WTC11 (cell line): ENCODE data around the gene BABAM2. TPM values are rescaled to one million over a fixed set of nuclear protein-coding genes. Genes with fewer than 3 reads are reported as not detected.

Experiments used
- ATAC-seq: fragments of 200-7000 bp; cut with Tn5 transposase; 2 replicates; pipeline ENCODE4 v1.10.0; 2021; ENCODE audit warnings: mild to moderate bottlenecking, moderate library complexity
- CTCF ChIA-PET: fragments of 300-600 bp; sonication (Branson Sonifier 250); formaldehyde crosslinking; loops from one replicate; lab custom pipeline; 2021; ENCODE audit warnings: antibody characterized with exemption; lab: Charles Lee
- POLR2A ChIA-PET: fragments of 350-600 bp; sonication (Branson Sonifier 250); formaldehyde crosslinking; loops from one replicate; lab custom pipeline; 2021; ENCODE audit warnings: antibody characterized with exemption; lab: Charles Lee
- DNase-seq: peaks from one replicate; pipeline ENCODE4 v3.0.0; 2021; ENCODE audit warnings: low spot score
- H3K27ac Mint-ChIP-seq: 2 replicates; pipeline ENCODE4 v1.8.0; 2021; ENCODE audit warnings: mixed read lengths
- H3K27me3 Mint-ChIP-seq: 2 replicates; pipeline ENCODE4 v1.8.0; 2021; ENCODE audit warnings: low read depth, mild to moderate bottlenecking, moderate library complexity, mixed read lengths
- H3K36me3 Mint-ChIP-seq: 2 replicates; pipeline ENCODE4 v1.8.0; 2021; ENCODE audit warnings: mixed read lengths
- H3K4me1 Mint-ChIP-seq: 2 replicates; pipeline ENCODE4 v1.8.0; 2022; ENCODE audit warnings: mixed read lengths
- H3K4me3 Mint-ChIP-seq: 2 replicates; pipeline ENCODE4 v1.8.0; 2021; ENCODE audit warnings: mild to moderate bottlenecking, moderate library complexity, mixed read lengths
- H3K9me3 Mint-ChIP-seq: 2 replicates; pipeline ENCODE4 v1.8.0; 2021; ENCODE audit warnings: mixed read lengths
- FOXJ3 ChIP-seq: sonication (generic); formaldehyde crosslinking; IDR thresholded peaks from 2 replicates; pipeline ENCODE4 v1.9.0; 2021; ENCODE audit warnings: missing genetic modification reagents, mild to moderate bottlenecking, borderline replicate concordance
- KAT7 ChIP-seq: sonication (generic); formaldehyde crosslinking; IDR thresholded peaks from 2 replicates; pipeline ENCODE4 v1.8.1; 2023; ENCODE audit warnings: missing genetic modification reagents, mild to moderate bottlenecking, borderline replicate concordance
- MYBL2 ChIP-seq: sonication (generic); formaldehyde crosslinking; IDR thresholded peaks from 2 replicates; pipeline ENCODE4 v1.8.1; 2023; ENCODE audit warnings: mild to moderate bottlenecking, moderate library complexity, missing genetic modification reagents
- PRRX2 ChIP-seq: fragments of 250-450 bp; sonication (Bioruptor Pico); IDR thresholded peaks from 2 replicates; pipeline ENCODE4 v1.8.0; 2021; ENCODE audit warnings: mild to moderate bottlenecking
- SMAD4 ChIP-seq: sonication (generic); formaldehyde crosslinking; IDR thresholded peaks from 2 replicates; pipeline ENCODE4 v1.8.0; 2022; ENCODE audit warnings: mild to moderate bottlenecking, missing genetic modification reagents
- SP1 ChIP-seq: sonication (generic); formaldehyde crosslinking; conservative IDR thresholded peaks from 2 replicates; pipeline ENCODE4 v1.8.1; 2022; ENCODE audit warnings: missing genetic modification reagents
- ZNF416 ChIP-seq: fragments of 250-450 bp; sonication (Bioruptor Pico); IDR thresholded peaks from 2 replicates; pipeline ENCODE4 v1.9.0; 2021; ENCODE audit warnings: mild to moderate bottlenecking, inconsistent platforms
- total RNA-seq: library from RNA; stranded (reverse); gene quantifications from 3 replicates; pipeline ENCODE4 v1.2.3, GENCODE V29; 2021
- TF ChIP-seq, protein P1 (sequence below): sonication (generic); formaldehyde crosslinking; IDR thresholded peaks from 2 replicates; pipeline ENCODE4 v1.8.0; 2022; ENCODE audit warnings: mild to moderate bottlenecking, missing genetic modification reagents
- TF ChIP-seq, protein P2 (sequence below): sonication (generic); formaldehyde crosslinking; IDR thresholded peaks from 2 replicates; pipeline ENCODE4 v1.8.0; 2023; ENCODE audit warnings: missing genetic modification reagents, mild to moderate bottlenecking, borderline replicate concordance
- TF ChIP-seq, protein P3 (sequence below): sonication (generic); formaldehyde crosslinking; IDR thresholded peaks from 2 replicates; pipeline ENCODE4 v1.8.0; 2023; ENCODE audit warnings: missing genetic modification reagents
- TF ChIP-seq, protein P4 (sequence below): sonication (generic); formaldehyde crosslinking; IDR thresholded peaks from 2 replicates; pipeline ENCODE4 v1.8.1; 2022; ENCODE audit warnings: low read depth, missing genetic modification reagents, borderline replicate concordance
- TF ChIP-seq, protein P5 (sequence below): sonication (generic); formaldehyde crosslinking; IDR thresholded peaks from 2 replicates; pipeline ENCODE4 v1.8.1; 2022; ENCODE audit warnings: mild to moderate bottlenecking, missing genetic modification reagents, moderate library complexity, borderline replicate concordance
- TF ChIP-seq, protein P6 (sequence below): sonication (generic); formaldehyde crosslinking; IDR thresholded peaks from 2 replicates; pipeline ENCODE4 v1.8.1; 2022; ENCODE audit warnings: low read depth, mild to moderate bottlenecking, moderate library complexity, missing genetic modification reagents, borderline replicate concordance
- TF ChIP-seq, protein P7 (sequence below): fragments of 250-450 bp; sonication (Bioruptor Pico); IDR thresholded peaks from 2 replicates; pipeline ENCODE4 v1.8.0; 2021; ENCODE audit warnings: mild to moderate bottlenecking

Gene BABAM2
- total RNA-seq, 1 experiment from 2014 or later = 16.5 TPM

DNA sequence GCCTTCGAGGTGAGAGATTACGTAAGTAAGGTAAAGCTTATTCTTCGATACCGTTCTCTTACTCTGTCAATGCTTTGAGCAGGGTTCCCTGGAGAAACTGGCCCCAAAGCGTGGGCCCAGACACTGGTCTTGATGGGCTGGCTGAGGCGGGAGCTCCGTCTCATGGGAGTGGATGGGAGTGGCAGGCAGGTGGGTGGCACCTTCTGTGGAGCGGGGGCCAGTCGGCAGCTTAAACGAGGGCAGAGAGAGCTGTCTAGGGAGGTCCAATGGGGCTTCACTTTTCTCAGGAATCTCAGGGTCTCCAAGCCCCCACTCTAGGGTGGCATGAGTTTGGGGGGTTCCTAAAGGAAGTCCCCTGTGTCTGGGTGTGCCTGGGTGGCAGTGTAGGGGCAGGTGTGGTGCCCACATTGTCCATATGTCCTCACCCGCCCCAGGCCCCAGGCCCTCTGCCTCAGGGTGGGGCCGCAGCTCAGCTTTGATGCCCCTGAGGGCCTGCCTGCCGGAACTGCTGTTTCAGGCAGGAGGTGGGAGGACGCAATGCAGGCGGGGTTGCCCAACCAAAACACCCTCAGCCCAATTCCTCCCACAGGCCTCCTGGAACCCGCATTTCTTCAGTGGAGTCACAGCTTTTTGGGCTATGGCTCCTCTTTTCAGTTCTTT lies 469.7 kb downstream of the BABAM2 start:
- Mint-ChIP-seq H3K27me3 (peaks cover 6% of the 10 kb centered on the region; the same call in 1 of the 2 replicates), H3K36me3 (no peaks in the 10 kb centered on the region), H3K4me3 (no peak overlapping the region), H3K4me1 (peaks cover 17% of the 10 kb centered on the region), H3K9me3 (no peaks in the 10 kb centered on the region), H3K27ac (no peak overlapping the region)
- ChIA-PET POLR2A (no interaction called here), CTCF (interaction anchor here (1.8 kb wide), 1 partner anchor 637 kb away, joined by 4 read pairs; no protein-coding TSS in a partner anchor)
- TF ChIP-seq SMAD4 (CRISPR knock-in tag) = no peak
- TF ChIP-seq, protein P1, sequence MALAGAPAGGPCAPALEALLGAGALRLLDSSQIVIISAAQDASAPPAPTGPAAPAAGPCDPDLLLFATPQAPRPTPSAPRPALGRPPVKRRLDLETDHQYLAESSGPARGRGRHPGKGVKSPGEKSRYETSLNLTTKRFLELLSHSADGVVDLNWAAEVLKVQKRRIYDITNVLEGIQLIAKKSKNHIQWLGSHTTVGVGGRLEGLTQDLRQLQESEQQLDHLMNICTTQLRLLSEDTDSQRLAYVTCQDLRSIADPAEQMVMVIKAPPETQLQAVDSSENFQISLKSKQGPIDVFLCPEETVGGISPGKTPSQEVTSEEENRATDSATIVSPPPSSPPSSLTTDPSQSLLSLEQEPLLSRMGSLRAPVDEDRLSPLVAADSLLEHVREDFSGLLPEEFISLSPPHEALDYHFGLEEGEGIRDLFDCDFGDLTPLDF (CRISPR knock-in tag) = no peak
- no peak for TF ChIP-seq MYBL2
- no peak for TF ChIP-seq SP1 (CRISPR knock-in tag)
- TF ChIP-seq, protein P2, sequence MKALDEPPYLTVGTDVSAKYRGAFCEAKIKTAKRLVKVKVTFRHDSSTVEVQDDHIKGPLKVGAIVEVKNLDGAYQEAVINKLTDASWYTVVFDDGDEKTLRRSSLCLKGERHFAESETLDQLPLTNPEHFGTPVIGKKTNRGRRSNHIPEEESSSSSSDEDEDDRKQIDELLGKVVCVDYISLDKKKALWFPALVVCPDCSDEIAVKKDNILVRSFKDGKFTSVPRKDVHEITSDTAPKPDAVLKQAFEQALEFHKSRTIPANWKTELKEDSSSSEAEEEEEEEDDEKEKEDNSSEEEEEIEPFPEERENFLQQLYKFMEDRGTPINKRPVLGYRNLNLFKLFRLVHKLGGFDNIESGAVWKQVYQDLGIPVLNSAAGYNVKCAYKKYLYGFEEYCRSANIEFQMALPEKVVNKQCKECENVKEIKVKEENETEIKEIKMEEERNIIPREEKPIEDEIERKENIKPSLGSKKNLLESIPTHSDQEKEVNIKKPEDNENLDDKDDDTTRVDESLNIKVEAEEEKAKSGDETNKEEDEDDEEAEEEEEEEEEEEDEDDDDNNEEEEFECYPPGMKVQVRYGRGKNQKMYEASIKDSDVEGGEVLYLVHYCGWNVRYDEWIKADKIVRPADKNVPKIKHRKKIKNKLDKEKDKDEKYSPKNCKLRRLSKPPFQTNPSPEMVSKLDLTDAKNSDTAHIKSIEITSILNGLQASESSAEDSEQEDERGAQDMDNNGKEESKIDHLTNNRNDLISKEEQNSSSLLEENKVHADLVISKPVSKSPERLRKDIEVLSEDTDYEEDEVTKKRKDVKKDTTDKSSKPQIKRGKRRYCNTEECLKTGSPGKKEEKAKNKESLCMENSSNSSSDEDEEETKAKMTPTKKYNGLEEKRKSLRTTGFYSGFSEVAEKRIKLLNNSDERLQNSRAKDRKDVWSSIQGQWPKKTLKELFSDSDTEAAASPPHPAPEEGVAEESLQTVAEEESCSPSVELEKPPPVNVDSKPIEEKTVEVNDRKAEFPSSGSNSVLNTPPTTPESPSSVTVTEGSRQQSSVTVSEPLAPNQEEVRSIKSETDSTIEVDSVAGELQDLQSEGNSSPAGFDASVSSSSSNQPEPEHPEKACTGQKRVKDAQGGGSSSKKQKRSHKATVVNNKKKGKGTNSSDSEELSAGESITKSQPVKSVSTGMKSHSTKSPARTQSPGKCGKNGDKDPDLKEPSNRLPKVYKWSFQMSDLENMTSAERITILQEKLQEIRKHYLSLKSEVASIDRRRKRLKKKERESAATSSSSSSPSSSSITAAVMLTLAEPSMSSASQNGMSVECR (CRISPR knock-in tag) = no peak
- no peak for TF ChIP-seq FOXJ3 (CRISPR knock-in tag)
- ATAC-seq (no peak), DNase-seq (no peak)

DNA sequence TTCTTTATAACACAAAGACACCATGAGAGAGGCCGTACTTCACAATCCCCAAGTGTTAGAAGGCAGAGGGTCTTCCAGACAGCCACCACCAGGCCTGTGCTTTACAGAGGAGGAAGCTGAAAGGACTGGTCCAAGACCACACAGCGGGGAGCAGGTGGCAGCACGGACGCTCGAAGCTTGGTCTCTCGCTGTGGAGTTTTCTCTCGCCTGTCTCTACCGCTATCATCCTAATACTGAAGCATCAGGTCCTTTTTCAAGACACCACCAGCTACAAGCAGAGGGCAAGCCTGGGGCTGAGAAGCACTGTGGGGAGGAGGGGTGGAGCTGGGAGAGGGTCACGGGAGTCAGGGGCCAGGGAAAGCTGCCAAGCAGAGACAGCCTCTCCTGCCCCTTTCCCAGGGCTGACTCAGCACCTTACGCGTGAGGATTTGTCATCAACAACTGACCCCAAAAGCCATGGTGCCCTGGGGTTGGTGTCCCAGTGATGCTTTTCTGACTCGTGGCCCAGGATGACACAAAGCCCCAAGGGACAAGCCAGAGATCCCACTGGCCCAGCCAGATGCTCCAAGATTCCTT lies 470.3 kb downstream of the BABAM2 start:
- Mint-ChIP-seq H3K36me3 (no peaks in the 10 kb centered on the region), H3K4me1 (peaks cover 17% of the 10 kb centered on the region), H3K27me3 (peaks cover 6% of the 10 kb centered on the region; the same call in 1 of the 2 replicates), H3K9me3 (no peaks in the 10 kb centered on the region), H3K27ac (no peak overlapping the region), H3K4me3 (no peak overlapping the region)
- ChIA-PET POLR2A (no interaction called here), CTCF (interaction anchor here (1.8 kb wide), 1 partner anchor 638 kb away, joined by 4 read pairs; no protein-coding TSS in a partner anchor)
- DNase-seq = no peak
- no peak for ATAC-seq
- TF ChIP-seq, protein P3, sequence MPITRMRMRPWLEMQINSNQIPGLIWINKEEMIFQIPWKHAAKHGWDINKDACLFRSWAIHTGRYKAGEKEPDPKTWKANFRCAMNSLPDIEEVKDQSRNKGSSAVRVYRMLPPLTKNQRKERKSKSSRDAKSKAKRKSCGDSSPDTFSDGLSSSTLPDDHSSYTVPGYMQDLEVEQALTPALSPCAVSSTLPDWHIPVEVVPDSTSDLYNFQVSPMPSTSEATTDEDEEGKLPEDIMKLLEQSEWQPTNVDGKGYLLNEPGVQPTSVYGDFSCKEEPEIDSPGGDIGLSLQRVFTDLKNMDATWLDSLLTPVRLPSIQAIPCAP (CRISPR knock-in tag) = no peak
- no peak for TF ChIP-seq KAT7 (CRISPR knock-in tag)

DNA sequence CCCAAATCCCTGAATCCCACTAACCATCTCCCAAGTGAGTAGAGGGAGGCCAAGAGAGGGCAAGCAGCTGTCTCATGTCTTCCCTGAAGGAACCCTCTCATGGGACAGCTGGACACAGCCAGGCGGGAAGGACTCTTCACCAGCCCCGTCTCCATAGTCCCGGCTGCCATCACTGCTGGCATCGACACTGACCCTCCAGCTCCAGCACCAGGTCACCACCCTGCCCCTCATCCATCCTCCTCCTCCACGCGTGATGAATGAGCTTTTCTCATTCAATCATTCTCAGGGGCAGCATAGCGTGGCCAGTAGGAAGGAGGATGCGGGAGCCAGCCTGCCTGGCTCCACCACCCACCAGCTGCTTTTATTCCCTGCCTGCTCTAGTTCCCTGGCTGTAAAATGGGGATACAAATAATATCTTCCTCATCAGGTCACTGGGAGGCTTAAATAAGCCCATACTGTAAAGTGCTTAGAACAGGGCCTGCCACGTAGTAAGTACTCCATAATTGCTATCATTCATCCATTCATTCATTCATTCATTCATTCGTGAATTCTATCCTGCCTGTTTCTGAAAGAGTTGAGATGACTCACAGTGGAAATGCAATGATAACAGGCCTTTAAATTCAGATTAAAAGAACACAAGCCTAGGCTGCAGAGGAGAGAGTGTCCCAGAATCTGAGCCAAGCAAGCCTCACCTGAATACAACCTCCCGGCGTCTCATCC lies 471.6 kb downstream of the BABAM2 start:
- CTCF ChIA-PET = interaction anchor here (1.0 to 1.8 kb wide), 2 partner anchors 639 to 658 kb away, joined by 3 to 4 read pairs; no protein-coding TSS in a partner anchor
- H3K9me3 Mint-ChIP-seq = no peaks in the 10 kb centered on the region
- H3K36me3 Mint-ChIP-seq = no peaks in the 10 kb centered on the region
- ATAC-seq = no peak
- no peak overlapping the region for H3K4me3 Mint-ChIP-seq
- peaks cover 22% of the 10 kb centered on the region for H3K4me1 Mint-ChIP-seq
- no peak for DNase-seq
- H3K27me3 Mint-ChIP-seq = peaks cover 6% of the 10 kb centered on the region; the same call in 1 of the 2 replicates
- no peak overlapping the region for H3K27ac Mint-ChIP-seq
- POLR2A ChIA-PET = interaction anchor here (0.8 kb wide), 1 partner anchor 19 kb away, joined by 3 read pairs; no protein-coding TSS in a partner anchor
- TF ChIP-seq, protein P4, sequence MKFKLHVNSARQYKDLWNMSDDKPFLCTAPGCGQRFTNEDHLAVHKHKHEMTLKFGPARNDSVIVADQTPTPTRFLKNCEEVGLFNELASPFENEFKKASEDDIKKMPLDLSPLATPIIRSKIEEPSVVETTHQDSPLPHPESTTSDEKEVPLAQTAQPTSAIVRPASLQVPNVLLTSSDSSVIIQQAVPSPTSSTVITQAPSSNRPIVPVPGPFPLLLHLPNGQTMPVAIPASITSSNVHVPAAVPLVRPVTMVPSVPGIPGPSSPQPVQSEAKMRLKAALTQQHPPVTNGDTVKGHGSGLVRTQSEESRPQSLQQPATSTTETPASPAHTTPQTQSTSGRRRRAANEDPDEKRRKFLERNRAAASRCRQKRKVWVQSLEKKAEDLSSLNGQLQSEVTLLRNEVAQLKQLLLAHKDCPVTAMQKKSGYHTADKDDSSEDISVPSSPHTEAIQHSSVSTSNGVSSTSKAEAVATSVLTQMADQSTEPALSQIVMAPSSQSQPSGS (CRISPR knock-in tag) = no peak
- TF ChIP-seq ZNF416 (CRISPR knock-in tag) (no peak), SP1 (CRISPR knock-in tag) (no peak), SMAD4 (CRISPR knock-in tag) (no peak), PRRX2 (CRISPR knock-in tag) (no peak)
- TF ChIP-seq, protein P5, sequence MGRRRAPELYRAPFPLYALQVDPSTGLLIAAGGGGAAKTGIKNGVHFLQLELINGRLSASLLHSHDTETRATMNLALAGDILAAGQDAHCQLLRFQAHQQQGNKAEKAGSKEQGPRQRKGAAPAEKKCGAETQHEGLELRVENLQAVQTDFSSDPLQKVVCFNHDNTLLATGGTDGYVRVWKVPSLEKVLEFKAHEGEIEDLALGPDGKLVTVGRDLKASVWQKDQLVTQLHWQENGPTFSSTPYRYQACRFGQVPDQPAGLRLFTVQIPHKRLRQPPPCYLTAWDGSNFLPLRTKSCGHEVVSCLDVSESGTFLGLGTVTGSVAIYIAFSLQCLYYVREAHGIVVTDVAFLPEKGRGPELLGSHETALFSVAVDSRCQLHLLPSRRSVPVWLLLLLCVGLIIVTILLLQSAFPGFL (CRISPR knock-in tag) = no peak
- TF ChIP-seq, protein P6, sequence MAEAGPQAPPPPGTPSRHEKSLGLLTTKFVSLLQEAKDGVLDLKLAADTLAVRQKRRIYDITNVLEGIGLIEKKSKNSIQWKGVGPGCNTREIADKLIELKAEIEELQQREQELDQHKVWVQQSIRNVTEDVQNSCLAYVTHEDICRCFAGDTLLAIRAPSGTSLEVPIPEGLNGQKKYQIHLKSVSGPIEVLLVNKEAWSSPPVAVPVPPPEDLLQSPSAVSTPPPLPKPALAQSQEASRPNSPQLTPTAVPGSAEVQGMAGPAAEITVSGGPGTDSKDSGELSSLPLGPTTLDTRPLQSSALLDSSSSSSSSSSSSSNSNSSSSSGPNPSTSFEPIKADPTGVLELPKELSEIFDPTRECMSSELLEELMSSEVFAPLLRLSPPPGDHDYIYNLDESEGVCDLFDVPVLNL (CRISPR knock-in tag) = no peak
- TF ChIP-seq, protein P7, sequence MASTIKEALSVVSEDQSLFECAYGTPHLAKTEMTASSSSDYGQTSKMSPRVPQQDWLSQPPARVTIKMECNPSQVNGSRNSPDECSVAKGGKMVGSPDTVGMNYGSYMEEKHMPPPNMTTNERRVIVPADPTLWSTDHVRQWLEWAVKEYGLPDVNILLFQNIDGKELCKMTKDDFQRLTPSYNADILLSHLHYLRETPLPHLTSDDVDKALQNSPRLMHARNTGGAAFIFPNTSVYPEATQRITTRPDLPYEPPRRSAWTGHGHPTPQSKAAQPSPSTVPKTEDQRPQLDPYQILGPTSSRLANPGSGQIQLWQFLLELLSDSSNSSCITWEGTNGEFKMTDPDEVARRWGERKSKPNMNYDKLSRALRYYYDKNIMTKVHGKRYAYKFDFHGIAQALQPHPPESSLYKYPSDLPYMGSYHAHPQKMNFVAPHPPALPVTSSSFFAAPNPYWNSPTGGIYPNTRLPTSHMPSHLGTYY (CRISPR knock-in tag) = no peak
